ENCODE measurements around the gene KIF20A. TPM values are rescaled to one million over a fixed set of nuclear protein-coding genes. Genes with fewer than 3 reads are reported as not detected.

Gene KIF20A
- total RNA-seq (10 to 100 TPM; 10.4 to 13.8 TPM), polyA plus RNA-seq (ENCODE audit: insufficient read depth, low read depth, low replicate concordance) (32.1 TPM)
- long read RNA-seq, donor 1, transcript KIF20A-201 (19 exons, 3,201 nt): major isoform, 6 of 113 reads
- long read RNA-seq, donor 1, partial matches to known transcripts: 106 of 113 reads
- long read RNA-seq, donor 1, other reads (novel, unspliced or antisense): 0 of 113 reads
- long read RNA-seq, donor 2, partial matches to known transcripts: 72 of 75 reads
- long read RNA-seq, donor 2, other reads (novel, unspliced or antisense): 0 of 75 reads

GRCh38 chr5:138178516-138179276, at the start of gene KIF20A, which contains the start of gene BRD8:
KIF20A (plus strand) TSS chr5:138179112; CDS start chr5:138179681, 569 bp downstream.
BRD8 (minus strand) TSS chr5:138178630; CDS start chr5:138178614, 16 bp downstream.
- Histone ChIP-seq H3K27me3 (no peaks in the 10 kb centered on the region), H3K36me3 (ENCODE audit: low read depth, missing control alignments) (no peaks in the 10 kb centered on the region), H3K27ac (peak within 1 kb of the TSS; percentile 84 to 95), H3K4me1 (peaks cover 5% of the 10 kb centered on the region), H3K9me3 (no peaks in the 10 kb centered on the region), H3K4me3 (peak within 1 kb of the TSS; percentile 76 to 85)
- peak; percentile 99 for DNase-seq
- intact Hi-C loops (cut with DNase I; ENCODE audit: low total_unique reads): no loop called here
- TF ChIP-seq, protein P1, sequence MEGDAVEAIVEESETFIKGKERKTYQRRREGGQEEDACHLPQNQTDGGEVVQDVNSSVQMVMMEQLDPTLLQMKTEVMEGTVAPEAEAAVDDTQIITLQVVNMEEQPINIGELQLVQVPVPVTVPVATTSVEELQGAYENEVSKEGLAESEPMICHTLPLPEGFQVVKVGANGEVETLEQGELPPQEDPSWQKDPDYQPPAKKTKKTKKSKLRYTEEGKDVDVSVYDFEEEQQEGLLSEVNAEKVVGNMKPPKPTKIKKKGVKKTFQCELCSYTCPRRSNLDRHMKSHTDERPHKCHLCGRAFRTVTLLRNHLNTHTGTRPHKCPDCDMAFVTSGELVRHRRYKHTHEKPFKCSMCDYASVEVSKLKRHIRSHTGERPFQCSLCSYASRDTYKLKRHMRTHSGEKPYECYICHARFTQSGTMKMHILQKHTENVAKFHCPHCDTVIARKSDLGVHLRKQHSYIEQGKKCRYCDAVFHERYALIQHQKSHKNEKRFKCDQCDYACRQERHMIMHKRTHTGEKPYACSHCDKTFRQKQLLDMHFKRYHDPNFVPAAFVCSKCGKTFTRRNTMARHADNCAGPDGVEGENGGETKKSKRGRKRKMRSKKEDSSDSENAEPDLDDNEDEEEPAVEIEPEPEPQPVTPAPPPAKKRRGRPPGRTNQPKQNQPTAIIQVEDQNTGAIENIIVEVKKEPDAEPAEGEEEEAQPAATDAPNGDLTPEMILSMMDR (IDR thresholded peaks at IDR 0.05): no peak
- TF ChIP-seq POLR2A (IDR thresholded peaks at IDR 0.05): no peak
- 0% methylated on average over 40 to 41 of the region's 41 CpGs for WGBS, 2 donors

- H3K27ac ChIP-seq: no peak overlapping the region
- H3K4me3 ChIP-seq: no peak overlapping the region
- intact Hi-C loops (cut with DNase I; ENCODE audit: low total_unique reads): no loop called here
- TF ChIP-seq POLR2A (IDR thresholded peaks at IDR 0.05): no peak
- TF ChIP-seq, protein P1 (IDR thresholded peaks at IDR 0.05): no peak
- no peaks in the 10 kb centered on the region for H3K4me1 ChIP-seq
- 82% methylated on average over 6 of the region's 6 CpGs for WGBS, 2 donors
- H3K36me3 ChIP-seq (ENCODE audit: low read depth, missing control alignments): no peaks in the 10 kb centered on the region
- H3K9me3 ChIP-seq: no peaks in the 10 kb centered on the region
- DNase-seq: no peak
- no peaks in the 10 kb centered on the region for H3K27me3 ChIP-seq
Measured at GRCh38 chr5:138129347-138129746, 49.6 kb upstream of the KIF20A start.

GRCh38 chr5:138132543-138132942, 46.4 kb upstream of the KIF20A start:
- 88 to 92% methylated on average over 7 of the region's 7 CpGs for WGBS, 2 donors
- DNase-seq: no peak
- Histone ChIP-seq H3K27me3 (no peaks in the 10 kb centered on the region), H3K9me3 (no peaks in the 10 kb centered on the region), H3K4me3 (no peak overlapping the region), H3K27ac (no peak overlapping the region), H3K4me1 (no peaks in the 10 kb centered on the region), H3K36me3 (ENCODE audit: low read depth, missing control alignments) (no peaks in the 10 kb centered on the region)
- no peak for TF ChIP-seq POLR2A (IDR thresholded peaks at IDR 0.05)
- TF ChIP-seq, protein P1 (IDR thresholded peaks at IDR 0.05): no peak
- intact Hi-C loops (cut with DNase I; ENCODE audit: low total_unique reads): loop anchor here (10.0 kb wide), 2 partner anchors 48 to 98 kb away; partner anchors contain the start of genes FAM13B and WNT8A

DNA sequence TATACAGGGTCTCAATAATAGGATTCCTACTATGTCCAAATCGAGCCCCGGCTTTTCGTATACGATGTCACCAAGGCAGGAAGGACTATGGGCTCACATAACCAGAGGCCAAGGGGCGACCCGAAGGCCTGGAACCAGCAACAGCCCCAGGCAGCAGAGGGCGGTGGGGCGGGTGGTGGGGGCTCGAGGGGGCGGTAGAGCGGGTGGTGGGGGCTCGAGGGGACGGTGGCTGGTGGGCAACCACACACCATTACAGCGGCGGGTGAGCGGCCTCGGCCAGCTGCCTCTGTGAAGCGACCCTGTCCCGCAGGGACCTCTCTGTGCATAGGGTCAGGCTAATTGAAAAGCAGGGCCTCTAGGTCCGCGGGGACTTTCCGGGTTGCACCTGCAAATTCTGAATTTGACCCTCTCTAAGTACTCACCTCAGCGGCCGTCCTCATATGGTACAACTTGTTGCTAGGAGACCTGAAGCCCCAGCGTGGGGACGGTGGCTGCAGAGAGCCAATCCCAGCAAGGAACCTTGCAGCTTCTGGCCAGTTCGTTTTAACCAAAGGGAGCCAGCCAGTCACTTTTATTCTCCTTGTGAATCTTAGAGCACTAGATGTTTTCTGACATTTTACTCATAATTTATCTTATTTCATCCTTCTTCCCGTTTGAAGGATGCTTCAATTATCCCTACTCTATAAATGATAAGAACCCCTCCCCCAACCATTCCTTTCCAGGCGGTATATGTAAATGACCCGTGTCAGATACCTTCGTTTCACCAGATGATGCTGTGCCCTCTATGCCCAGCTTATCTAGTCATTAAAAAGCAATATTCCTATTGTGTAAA, 39.7 kb upstream of the KIF20A start, which contains the start of gene NME5:
TSS of gene NME5 (minus strand) at position 480 of the 832 bp plus-strand sequence. CDS start 648 bp downstream, outside the sequence.
- Histone ChIP-seq H3K4me3 (peak within 1 kb of the TSS; percentile 67 to 76), H3K36me3 (ENCODE audit: low read depth, missing control alignments) (no peaks in the 10 kb centered on the region), H3K9me3 (no peaks in the 10 kb centered on the region), H3K4me1 (no peaks in the 10 kb centered on the region), H3K27ac (peak within 1 kb of the TSS in 1 of 2 donors; percentile 5), H3K27me3 (no peaks in the 10 kb centered on the region)
- intact Hi-C loops (cut with DNase I; ENCODE audit: low total_unique reads): loop anchor here (10.0 kb wide), 2 partner anchors 54 to 104 kb away; partner anchors contain the start of genes FAM13B and WNT8A
- WGBS, 2 donors: 8 to 12% methylated on average over 16 to 31 of the region's 31 CpGs
- no peak for TF ChIP-seq POLR2A (IDR thresholded peaks at IDR 0.05)
- TF ChIP-seq, protein P1 (IDR thresholded peaks at IDR 0.05): no peak
- peak; percentile 90 for DNase-seq
